H1 (cell line): ENCODE measurements around the gene GLMP. TPM values are rescaled to one million over a fixed set of nuclear protein-coding genes. Genes with fewer than 3 reads are reported as not detected.

Experiments used
- CTCF ChIA-PET: fragments of 300-600 bp; sonication (Branson Sonifier 250); formaldehyde crosslinking; loops from one replicate; lab custom pipeline; 2021; ENCODE audit not compliant: partially characterized antibody; lab: Charles Lee
- POLR2A ChIA-PET: fragments of 300-600 bp; sonication (Branson Sonifier 250); formaldehyde crosslinking; loops from one replicate; lab custom pipeline; 2021; ENCODE audit warnings: inconsistent platforms; ENCODE audit not compliant: partially characterized antibody; lab: Charles Lee
- DNase-seq, 2 experiments: peaks; one replicate each; pipeline versions ENCODE4 v3.0.0 to v3.0.0-alpha.2; 2010 to 2022; ENCODE audit warnings: low spot score in 2 of 2, low read depth in 1 of 2, mixed read lengths in 1 of 2
- FAIRE-seq: peaks from 2 replicates; lab custom pipeline; 2011; peaks lifted over from hg19 to GRCh38; lab: Jason Lieb, UNC
- H2AFZ ChIP-seq: 2 replicates; pipeline ENCODE4 v1.8.1; 2012; ENCODE audit warnings: low read length, inconsistent platforms
- H2AK5ac ChIP-seq: 2 replicates; pipeline ENCODE4 v1.6.1; 2013; ENCODE audit warnings: low read depth, low read length
- H2BK120ac ChIP-seq: replicated peaks from 2 replicates; pipeline ENCODE3; 2013; ENCODE audit warnings: low read depth, low read length, inconsistent platforms
- H2BK12ac ChIP-seq: 2 replicates; pipeline ENCODE4 v1.6.1; 2013; ENCODE audit warnings: low read depth, low read length
- H2BK15ac ChIP-seq: 2 replicates; pipeline ENCODE4 v1.6.1; 2013; ENCODE audit warnings: low read length
- H2BK20ac ChIP-seq: 2 replicates; pipeline ENCODE4 v1.6.1; 2013; ENCODE audit warnings: low read length
- H2BK5ac ChIP-seq: 2 replicates; pipeline ENCODE4 v1.6.1; 2013; ENCODE audit warnings: low read depth, low read length
- H3K14ac ChIP-seq: 2 replicates; pipeline ENCODE4 v1.6.1; 2013; ENCODE audit warnings: inconsistent platforms; ENCODE audit not compliant: insufficient read length
- H3K18ac ChIP-seq: 2 replicates; pipeline ENCODE4 v1.6.1; 2013; ENCODE audit warnings: low read length; ENCODE audit errors: extremely low read depth
- H3K23ac ChIP-seq: 2 replicates; pipeline ENCODE4 v1.6.1; 2013; ENCODE audit warnings: inconsistent platforms; ENCODE audit not compliant: insufficient read length
- H3K23me2 ChIP-seq: 2 replicates; pipeline ENCODE4 v1.6.1; 2013; ENCODE audit warnings: low read depth, low read length
- H3K27ac ChIP-seq: 2 replicates; pipeline ENCODE4 v1.6.1; 2011; ENCODE audit warnings: low read depth, low read length, inconsistent platforms
- H3K27me3 ChIP-seq, 4 experiments: replicated peaks in 1 of 4; 1 replicate in 1 of 4; 2 replicates in 3 of 4; pipeline versions ENCODE4 v1.6.1 to v1.8.1; 2011 to 2013; ENCODE audit warnings: low read length in 3 of 4, mild to moderate bottlenecking in 3 of 4, inconsistent platforms in 2 of 4, mixed read lengths in 2 of 4, moderate library complexity in 1 of 4; ENCODE audit not compliant: control insufficient read depth in 3 of 4, insufficient read depth in 3 of 4; ENCODE audit errors: extremely low read depth in 1 of 4
- H3K36me3 ChIP-seq, 4 experiments: 2 replicates each; pipeline versions ENCODE4 v1.6.1 to v1.8.1; 2011 to 2013; ENCODE audit warnings: mild to moderate bottlenecking in 4 of 4, low read length in 3 of 4, moderate library complexity in 2 of 4, control low read depth in 1 of 4, inconsistent platforms in 1 of 4; ENCODE audit not compliant: insufficient read depth in 4 of 4, control insufficient read depth in 2 of 4
- H3K4ac ChIP-seq: replicated peaks from 2 replicates; pipeline ENCODE3; 2013; ENCODE audit warnings: low read length, low read depth, mixed read lengths, inconsistent platforms; ENCODE audit not compliant: insufficient read length
- H3K4me1 ChIP-seq, 4 experiments: replicated peaks in 1 of 4; 1 replicate in 1 of 4; 2 replicates in 3 of 4; pipeline versions ENCODE4 v1.6.1 to v1.8.1; 2011 to 2013; ENCODE audit warnings: low read length in 3 of 4, inconsistent platforms in 2 of 4, mixed read lengths in 1 of 4; ENCODE audit not compliant: insufficient read depth in 4 of 4, control insufficient read depth in 3 of 4
- H3K4me2 ChIP-seq, 2 experiments: 2 replicates each; pipeline versions ENCODE4 v1.6.1 to v1.8.1; 2011 to 2013; ENCODE audit warnings: low read depth in 2 of 2, low read length in 2 of 2, control low read depth in 1 of 2, inconsistent platforms in 1 of 2, mild to moderate bottlenecking in 1 of 2; ENCODE audit not compliant: insufficient read depth in 1 of 2
- H3K4me3 ChIP-seq, 4 experiments: fragments of 200-600, 300-600 bp in 1 of 4; sonication (generic), shearing (Covaris generic), sonication (Bioruptor Twin) in 1 of 4; 2 replicates each; pipeline versions ENCODE4 v1.5.1 to v1.8.1; 2011 to 2016; ENCODE audit warnings: low read length in 4 of 4, low read depth in 3 of 4, control low read depth in 2 of 4, inconsistent platforms in 2 of 4, mild to moderate bottlenecking in 2 of 4, mixed read lengths in 1 of 4, moderate library complexity in 1 of 4; ENCODE audit not compliant: insufficient read depth in 2 of 4; ENCODE audit errors: extremely low read depth in 1 of 4
- H3K56ac ChIP-seq: replicated peaks from 2 replicates; pipeline ENCODE3; 2013; ENCODE audit warnings: low read depth, mild to moderate bottlenecking, mixed read lengths, low read length, inconsistent platforms; ENCODE audit not compliant: insufficient read length
- H3K79me1 ChIP-seq: 2 replicates; pipeline ENCODE4 v1.6.1; 2013; ENCODE audit warnings: low read depth, low read length, control low read depth
- H3K79me2 ChIP-seq, 2 experiments: 2 replicates each; pipeline versions ENCODE4 v1.6.1 to v1.8.1; 2012 to 2013; ENCODE audit warnings: low read length in 2 of 2, mild to moderate bottlenecking in 2 of 2, inconsistent platforms in 1 of 2; ENCODE audit not compliant: insufficient read depth in 2 of 2, control insufficient read depth in 1 of 2
- H3K9ac ChIP-seq, 4 experiments: replicated peaks in 1 of 4; 1 replicate in 1 of 4; 2 replicates in 3 of 4; pipeline versions ENCODE4 v1.6.1 to v1.8.1; 2011 to 2013; ENCODE audit warnings: low read depth in 3 of 4, low read length in 3 of 4, control low read depth in 2 of 4, mild to moderate bottlenecking in 2 of 4, moderate library complexity in 2 of 4, inconsistent platforms in 1 of 4; ENCODE audit errors: extremely low read depth in 1 of 4
- H3K9me3 ChIP-seq, 2 experiments: 2 replicates each; pipeline versions ENCODE4 v1.6.1 to v1.8.1; 2012 to 2013; ENCODE audit warnings: mild to moderate bottlenecking in 2 of 2, moderate library complexity in 2 of 2, control low read depth in 1 of 2, inconsistent platforms in 1 of 2, low read depth in 1 of 2, low read length in 1 of 2, mixed read lengths in 1 of 2; ENCODE audit not compliant: insufficient read depth in 2 of 2
- H4K20me1 ChIP-seq, 2 experiments: replicated peaks in 1 of 2; 2 replicates each; pipeline versions ENCODE3 to v1.8.1; 2011 to 2013; ENCODE audit warnings: inconsistent platforms in 2 of 2, low read length in 2 of 2, mild to moderate bottlenecking in 1 of 2; ENCODE audit not compliant: insufficient read depth in 2 of 2, control insufficient read depth in 1 of 2
- H4K5ac ChIP-seq: 2 replicates; pipeline ENCODE4 v1.6.1; 2013; ENCODE audit warnings: low read length, low read depth, mixed read lengths, inconsistent platforms; ENCODE audit not compliant: insufficient read length
- H4K8ac ChIP-seq: 2 replicates; pipeline ENCODE4 v1.8.0; 2013; ENCODE audit warnings: mild to moderate bottlenecking, moderate library complexity, low read length, inconsistent platforms; ENCODE audit not compliant: insufficient read depth; ENCODE audit errors: extremely low read depth
- H4K91ac ChIP-seq: replicated peaks from 2 replicates; pipeline ENCODE3; 2013; ENCODE audit warnings: low read length, mixed read lengths, inconsistent platforms; ENCODE audit not compliant: insufficient read length
- POLR2A ChIP-seq, 2 experiments: IDR thresholded peaks; 1 replicate in 1 of 2; 2 replicates in 1 of 2; pipeline ENCODE4 v1.6.1; 2011; ENCODE audit warnings: low read depth in 2 of 2, low read length in 2 of 2, mild to moderate bottlenecking in 2 of 2; ENCODE audit errors: control extremely low read depth in 1 of 2
- POLR2AphosphoS5 ChIP-seq: IDR thresholded peaks from 2 replicates; pipeline ENCODE4 v1.6.1; 2011; ENCODE audit warnings: low read depth, low read length
- SUZ12 ChIP-seq: fragments of 200-600 bp; sonication (generic); IDR thresholded peaks from 2 replicates; pipeline ENCODE4 v1.6.1; 2012; ENCODE audit warnings: mild to moderate bottlenecking, inconsistent platforms, low read length, moderate library complexity, mixed read lengths
- WGBS, 2 experiments: shearing (Covaris generic) in 1 of 2; methylation state at CpG; one replicate each; pipeline versions ENCODE4 v1.1.6 to v1.1.7; 2013 to 2015; ENCODE audit warnings: low lambda C conversion rate in 2 of 2, mixed read lengths in 2 of 2, inconsistent platforms in 1 of 2, low coverage in 1 of 2, missing lambda C conversion rate in 1 of 2; ENCODE audit not compliant: insufficient replicate concordance in 2 of 2, insufficient coverage in 1 of 2, insufficient read length in 1 of 2; ENCODE audit errors: extremely low coverage in 1 of 2, missing lambda C conversion rate in 1 of 2; 5-methylcytosine and 5-hydroxymethylcytosine counted together
- polyA plus RNA-seq, 7 experiments: library from polyadenylated mRNA; depleted of rRNA in 3 of 7; stranded (reverse) in 5 of 7; unstranded in 2 of 7; fragments of >200 nt in 5 of 7; fragments of 200-250 nt in 2 of 7; gene quantifications; 1 replicate in 5 of 7; 2 replicates in 1 of 7; 4 replicates in 1 of 7; pipeline versions ENCODE4 v1.2.1 to v1.2.3, GENCODE V29; 2011 to 2013; ENCODE audit warnings: missing spikeins in 2 of 7, mixed read lengths in 2 of 7
- total RNA-seq: library from RNA; stranded (reverse); fragmentation: NEBNext Ultra II Directional; extraction: Animal tissue kit (Norgen Biotek cat#: 25700); gene quantifications from 2 replicates; pipeline ENCODE4 v1.2.1, GENCODE V29; 2021

The GLMP gene
- total and polyA plus RNA-seq, 2 of the 8 experiments (the other 6 are each of a cell fraction or from before 2014, with no cell fraction given), result 48.1 to 59.5 TPM

DNA sequence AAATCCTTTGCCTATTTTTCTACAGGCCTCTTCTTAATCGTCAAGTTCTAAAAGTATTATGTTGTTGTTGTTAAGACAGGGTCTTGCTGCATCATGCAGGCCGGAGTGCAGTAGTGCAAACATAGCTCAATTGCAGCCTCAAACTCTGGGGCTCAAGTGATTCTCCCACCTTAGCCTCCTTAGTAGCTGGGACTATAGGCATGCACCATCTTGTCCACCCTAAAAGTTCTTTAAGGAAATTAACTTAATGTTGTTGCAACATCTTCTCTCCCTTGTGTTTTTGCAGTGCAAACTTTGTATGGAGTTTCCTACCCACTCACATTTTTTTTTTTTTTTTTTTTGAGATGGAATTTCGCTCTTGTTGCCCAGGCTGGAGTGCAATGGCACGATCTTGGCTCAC, 7.8 kb upstream of the GLMP start:
- Histone ChIP-seq H2AFZ (no peak overlapping the region), H3K27me3 (no peaks in the 10 kb centered on the region), H3K4me3 (no peak overlapping the region), H2BK12ac (no peak overlapping the region), H2AK5ac (no peak overlapping the region), H4K5ac (no peak overlapping the region), H3K79me1 (no peaks in the 10 kb centered on the region), H2BK20ac (no peak overlapping the region), H2BK15ac (no peak overlapping the region), H3K79me2 (no peaks in the 10 kb centered on the region), H3K56ac (no peak overlapping the region), H3K4ac (no peak overlapping the region), H4K8ac (no peak overlapping the region), H2BK120ac (no peak overlapping the region)
- CTCF ChIA-PET, result interaction anchor here (1.0 to 1.8 kb wide), 2 partner anchors 16 to 56 kb away, joined by 3 to 5 read pairs; no protein-coding TSS in a partner anchor
- 91% methylated on average over 3 of the region's 4 CpGs; no CpG with 5 or more reads in 1 of the 2 experiments for WGBS, 2 experiments
- no peak for TF ChIP-seq SUZ12
- TF ChIP-seq POLR2AphosphoS5, result 0 out of 2 replicates have a peak, but pooled peaks have one; percentile 18
- TF ChIP-seq POLR2A (IDR thresholded peaks at IDR 0.05; ENCODE audit: control extremely low read depth in 1 of 2, low read depth in 2 of 2, low read length in 2 of 2), result no peak
- TF ChIP-seq, all 59 proteins: peak for 1
- Histone ChIP-seq H3K36me3 (peaks cover 4 to 25% (median 18%) of the 10 kb centered on the region in 4 experiments), H3K14ac (no peak overlapping the region), H4K20me1 (no peaks in the 10 kb centered on the region), H3K23me2 (no peaks in the 10 kb centered on the region), H2BK5ac (no peak overlapping the region; the same call in 1 of the 2 replicates), H3K9me3 (no peaks in the 10 kb centered on the region), H3K4me1 (no peaks in the 10 kb centered on the region; a peak in 1 of 7 replicates), H3K4me2 (no peak overlapping the region), H3K27ac (no peak overlapping the region), H3K23ac (no peak overlapping the region), H4K91ac (no peak overlapping the region), H3K18ac (no peak overlapping the region), H3K9ac (no peak overlapping the region)
- no peak for DNase-seq
- POLR2A ChIA-PET, result interaction anchor here (0.8 to 16.5 kb wide), 13 partner anchors 8 to 57 kb away, joined by 3 to 221 read pairs (median 4); partner anchors contain the start of genes CCT3, GLMP, SMG5 and TMEM79
- FAIRE-seq, result no peak
